K562 (cell line): ENCODE data around the gene USHBP1. TPM values are rescaled to one million over a fixed set of nuclear protein-coding genes. Genes with fewer than 3 reads are reported as not detected.

Experiments used
- ARID4B ChIP-seq: sonication (generic); formaldehyde crosslinking; IDR thresholded peaks from 2 replicates; pipeline ENCODE4 v1.8.0; 2022; ENCODE audit warnings: mild to moderate bottlenecking, missing genetic modification reagents
- ATF4 ChIP-seq: fragments of 450-650 bp; formaldehyde crosslinking; IDR thresholded peaks from 2 replicates; pipeline ENCODE4 v1.4.0; 2022; ENCODE audit warnings: mild to moderate bottlenecking, moderate library complexity
- CBX3 ChIP-seq, 2 experiments: IDR thresholded peaks; 1 replicate in 1 of 2; 2 replicates in 1 of 2; pipeline ENCODE4 v1.6.1; 2012; ENCODE audit warnings: inconsistent platforms in 2 of 2, low read length in 2 of 2, borderline replicate concordance in 1 of 2, control low read depth in 1 of 2
- DLX4 ChIP-seq: fragments of 250-450 bp; sonication (Bioruptor Pico); IDR thresholded peaks from 2 replicates; pipeline ENCODE4 v1.6.1; 2021; ENCODE audit warnings: mild to moderate bottlenecking
- E2F3 ChIP-seq: fragments of 250-450 bp; sonication (Bioruptor Pico); IDR thresholded peaks from 2 replicates; pipeline ENCODE4 v1.4.0; 2020; ENCODE audit warnings: mild to moderate bottlenecking
- HDAC1 ChIP-seq, 2 experiments: fragments of 450-650 bp; IDR thresholded peaks; 2 replicates each; pipeline ENCODE4 v1.6.1; 2016 to 2017; ENCODE audit warnings: inconsistent platforms in 1 of 2, mild to moderate bottlenecking in 1 of 2, moderate library complexity in 1 of 2
- NFE2L1 ChIP-seq: fragments of 450-650 bp; IDR thresholded peaks from 2 replicates; pipeline ENCODE4 v1.6.1; 2016; ENCODE audit warnings: missing genetic modification characterization, low read depth, mild to moderate bottlenecking, missing compliant biosample characterization, moderate library complexity, borderline replicate concordance
- NRF1 ChIP-seq, 2 experiments: fragments of 450-650 bp; IDR thresholded peaks in 1 of 2; conservative IDR thresholded peaks in 1 of 2; 2 replicates each; pipeline ENCODE4 v1.6.1; 2014; ENCODE audit warnings: mild to moderate bottlenecking in 2 of 2
- POLR2AphosphoS5 ChIP-seq: IDR thresholded peaks from 2 replicates; pipeline ENCODE4 v1.6.1; 2011; ENCODE audit warnings: mild to moderate bottlenecking, low read depth, low read length, moderate library complexity; ENCODE audit not compliant: control insufficient read depth, insufficient read depth
- SLC30A9 ChIP-seq: fragments of 250-450 bp; sonication (Bioruptor Pico); IDR thresholded peaks from 2 replicates; pipeline ENCODE4 v1.8.0; 2022; ENCODE audit warnings: mild to moderate bottlenecking, moderate library complexity
- TAF9B ChIP-seq: fragments of 450-650 bp; IDR thresholded peaks from 2 replicates; pipeline ENCODE4 v1.6.1; 2018; ENCODE audit warnings: mild to moderate bottlenecking; ENCODE audit not compliant: partially characterized antibody
- THAP7 ChIP-seq: fragments of 250-450 bp; sonication (Bioruptor Pico); IDR thresholded peaks from 2 replicates; pipeline ENCODE4 v1.5.0; 2021
- ZBTB11 ChIP-seq, 3 experiments: fragments of 200-800 bp in 1 of 3; fragments of 250-450 bp in 1 of 3; fragments of 450-650 bp in 1 of 3; sonication (Bioruptor Pico) in 1 of 3; sonication (Bioruptor generic) in 1 of 3; formaldehyde crosslinking in 1 of 3; IDR thresholded peaks; 2 replicates each; pipeline versions ENCODE4 v1.6.1 to v1.8.0; 2016 to 2022; ENCODE audit warnings: mild to moderate bottlenecking in 2 of 3, missing genetic modification characterization in 2 of 3, missing compliant biosample characterization in 1 of 3, moderate library complexity in 1 of 3
- ZBTB8A ChIP-seq: fragments of 450-650 bp; IDR thresholded peaks from 2 replicates; pipeline ENCODE4 v1.6.1; 2018; ENCODE audit warnings: mild to moderate bottlenecking, moderate library complexity; ENCODE audit not compliant: partially characterized antibody
- ZFP36 ChIP-seq: fragments of 150-350 bp; IDR thresholded peaks from 2 replicates; pipeline ENCODE4 v1.6.1; 2018; ENCODE audit warnings: low read length, low read depth; ENCODE audit not compliant: partially characterized antibody
- polyA plus RNA-seq, 8 experiments: library from polyadenylated mRNA; depleted of rRNA in 4 of 8; stranded (reverse) in 5 of 8; unstranded in 3 of 8; fragments of >200 nt; fragmentation: Nextera tagmentation in 2 of 8; fragmentation: Illumina TruSeq in 1 of 8; extraction: Ambion mirVana in 2 of 8; extraction: Trizol in 1 of 8; gene quantifications; 2 replicates each; pipeline versions ENCODE4 v1.2.1 to v1.2.3, GENCODE V29; 2011 to 2014; ENCODE audit warnings: inconsistent platforms in 1 of 8, missing spikeins in 1 of 8
- total RNA-seq, 7 experiments: library from RNA; depleted of rRNA in 6 of 7; stranded (reverse); fragments of >200 nt in 6 of 7; fragmentation: Illumina TruSeq in 2 of 7; extraction: Trizol in 2 of 7; gene quantifications; 2 replicates each; pipeline versions ENCODE4 v1.2.1 to v1.2.3, GENCODE V29; 2011 to 2021; ENCODE audit warnings: low replicate concordance in 1 of 7

Gene USHBP1
- total and polyA plus RNA-seq, 9 of the 15 experiments (the other 6 are each of a cell fraction or from before 2014, with no cell fraction given): 0.03 to 0.10 (median 0.05) TPM; not detected in 5

- peak in 1 of 2 experiments; percentile 90; a peak in 2 of 4 replicates for TF ChIP-seq HDAC1 (IDR thresholded peaks at IDR 0.05)
- TF ChIP-seq ZFP36: no peak
- TF ChIP-seq POLR2AphosphoS5: peak; percentile 90
- TF ChIP-seq CBX3 (IDR thresholded peaks at IDR 0.05; ENCODE audit: borderline replicate concordance in 1 of 2, low read length in 2 of 2): peak in 1 of 2 experiments; percentile 75; a peak in 1 of 3 replicates
- TF ChIP-seq NRF1 (conservative IDR thresholded peaks at IDR 0.05 in 1 of 2, IDR thresholded peaks at IDR 0.05 in 1 of 2): peak in 1 of 2 experiments; percentile 43; a peak in 1 of 4 replicates
- TF ChIP-seq ARID4B: peak; percentile 95
- no peak for TF ChIP-seq DLX4 (CRISPR knock-in tag)
- peak; percentile 72; the same call in 1 of the 2 replicates for TF ChIP-seq E2F3
- TF ChIP-seq ZBTB8A: no peak
- no peak for TF ChIP-seq THAP7 (CRISPR knock-in tag)
- peak; percentile 98 for TF ChIP-seq TAF9B
- TF ChIP-seq SLC30A9 (CRISPR knock-in tag): no peak
- TF ChIP-seq NFE2L1 (tag): no peak
- no peak for TF ChIP-seq ATF4
- peak; percentile 85 to 98 (median 87); a peak in 5 of 6 replicates for TF ChIP-seq ZBTB11 (CRISPR knock-in tag; IDR thresholded peaks at IDR 0.05)
Observed at GRCh38 chr19:17215127-17215971, 49.2 kb downstream of the USHBP1 start, which contains the start of gene USE1 (continued).
